SJSA1 (cell line): ENCODE results near the gene HFE. TPM values are rescaled to one million over a fixed set of nuclear protein-coding genes. Genes with fewer than 3 reads are reported as not detected.

ENCODE experiments used
- DNase-seq, 2 experiments: peaks; one replicate each; pipeline ENCODE4 v3.0.0-alpha.2; 2015 to 2020; ENCODE audit warnings: low spot score in 2 of 2, low read depth in 1 of 2
- H3K27ac ChIP-seq: fragments of 250-450 bp; sonication (Bioruptor Pico); 2 replicates; pipeline ENCODE4 v1.5.1; 2020; ENCODE audit warnings: mild to moderate bottlenecking, moderate library complexity
- H3K27me3 ChIP-seq: fragments of 250-450 bp; sonication (Bioruptor Pico); replicated peaks from 2 replicates; pipeline ENCODE4 v1.5.1; 2020; ENCODE audit warnings: mild to moderate bottlenecking, moderate library complexity
- H3K36me3 ChIP-seq: fragments of 250-450 bp; sonication (Bioruptor Pico); 2 replicates; pipeline ENCODE4 v1.5.1; 2020; ENCODE audit warnings: mild to moderate bottlenecking
- H3K4me1 ChIP-seq: fragments of 250-450 bp; sonication (Bioruptor Pico); replicated peaks from 2 replicates; pipeline ENCODE4 v1.6.1; 2021; ENCODE audit warnings: mild to moderate bottlenecking
- H3K4me3 ChIP-seq: fragments of 250-450 bp; sonication (Bioruptor Pico); 2 replicates; pipeline ENCODE4 v1.5.1; 2020; ENCODE audit warnings: mild to moderate bottlenecking
- H3K9me3 ChIP-seq: fragments of 250-450 bp; sonication (Bioruptor Pico); replicated peaks from 2 replicates; pipeline ENCODE4 v1.5.1; 2020; ENCODE audit warnings: mild to moderate bottlenecking
- total RNA-seq: library from RNA; depleted of rRNA; stranded (reverse); fragments of >200 nt; shearing (Covaris generic); gene quantifications from 2 replicates; pipeline ENCODE4 v1.2.3, GENCODE V29; 2014

Gene HFE
- total RNA-seq, 1 experiment from 2014 or later = 3.5 TPM

- Histone ChIP-seq H3K4me3 (peak overlapping the region; percentile 56), H3K36me3 (peaks cover 25% of the 10 kb centered on the region), H3K27me3 (no peaks in the 10 kb centered on the region), H3K9me3 (no peaks in the 10 kb centered on the region), H3K4me1 (peaks cover 37% of the 10 kb centered on the region), H3K27ac (peak overlapping the region; percentile 89)
- DNase-seq = peak; percentile 90 to 98
Measured at GRCh38 chr6:26123947-26124780, 36.9 kb downstream of the HFE start.

DNA sequence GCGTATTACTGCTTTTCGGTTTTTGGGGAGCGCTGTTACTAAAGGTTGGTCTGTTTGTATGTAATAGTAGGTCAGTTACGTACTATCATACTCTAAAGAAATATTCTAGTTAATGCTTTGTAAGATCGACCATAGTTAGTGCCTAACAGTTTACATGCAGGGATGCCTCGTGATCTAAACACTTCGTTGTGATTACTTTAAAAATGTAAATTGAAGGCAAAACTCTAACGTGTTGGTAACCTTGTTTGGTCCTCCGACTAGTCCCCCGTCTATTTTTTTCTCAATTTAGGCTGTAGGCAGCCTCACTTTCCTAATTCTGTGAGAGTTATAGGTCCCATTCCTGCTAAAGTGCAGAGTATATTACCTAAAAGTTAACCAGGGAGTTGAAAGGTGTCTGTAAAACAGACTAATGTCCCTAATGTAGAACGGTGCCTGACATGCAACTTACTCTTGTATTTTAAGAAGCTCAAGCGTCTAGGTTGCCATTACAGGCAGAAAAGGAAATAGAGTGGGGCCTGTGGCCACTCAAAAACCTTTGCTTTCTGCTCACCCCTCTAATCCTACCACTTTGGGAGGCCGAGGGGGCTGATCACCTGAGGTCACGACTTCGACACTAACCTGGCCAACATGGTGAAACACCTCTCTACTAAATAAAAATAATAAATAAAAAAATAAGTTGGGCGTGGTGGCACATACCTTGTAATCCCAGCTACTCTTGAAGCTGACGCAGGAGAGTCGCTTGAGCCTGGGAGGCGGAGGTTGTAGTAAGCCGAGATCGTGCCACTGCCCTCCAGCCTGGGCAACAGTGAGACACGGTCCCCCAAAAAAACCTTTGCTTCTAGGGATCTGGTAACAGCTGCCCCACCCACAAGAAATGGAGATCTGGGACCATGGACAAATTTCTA lies 37.8 kb downstream of the HFE start:
- H3K27ac ChIP-seq = peak overlapping the region; percentile 71
- peak overlapping the region; percentile 56 for H3K4me3 ChIP-seq
- H3K4me1 ChIP-seq = peaks cover 46% of the 10 kb centered on the region
- peaks cover 27% of the 10 kb centered on the region for H3K36me3 ChIP-seq
- DNase-seq = peak in 1 of 2 experiments; percentile 35
- H3K9me3 ChIP-seq = no peaks in the 10 kb centered on the region
- no peaks in the 10 kb centered on the region for H3K27me3 ChIP-seq

DNA sequence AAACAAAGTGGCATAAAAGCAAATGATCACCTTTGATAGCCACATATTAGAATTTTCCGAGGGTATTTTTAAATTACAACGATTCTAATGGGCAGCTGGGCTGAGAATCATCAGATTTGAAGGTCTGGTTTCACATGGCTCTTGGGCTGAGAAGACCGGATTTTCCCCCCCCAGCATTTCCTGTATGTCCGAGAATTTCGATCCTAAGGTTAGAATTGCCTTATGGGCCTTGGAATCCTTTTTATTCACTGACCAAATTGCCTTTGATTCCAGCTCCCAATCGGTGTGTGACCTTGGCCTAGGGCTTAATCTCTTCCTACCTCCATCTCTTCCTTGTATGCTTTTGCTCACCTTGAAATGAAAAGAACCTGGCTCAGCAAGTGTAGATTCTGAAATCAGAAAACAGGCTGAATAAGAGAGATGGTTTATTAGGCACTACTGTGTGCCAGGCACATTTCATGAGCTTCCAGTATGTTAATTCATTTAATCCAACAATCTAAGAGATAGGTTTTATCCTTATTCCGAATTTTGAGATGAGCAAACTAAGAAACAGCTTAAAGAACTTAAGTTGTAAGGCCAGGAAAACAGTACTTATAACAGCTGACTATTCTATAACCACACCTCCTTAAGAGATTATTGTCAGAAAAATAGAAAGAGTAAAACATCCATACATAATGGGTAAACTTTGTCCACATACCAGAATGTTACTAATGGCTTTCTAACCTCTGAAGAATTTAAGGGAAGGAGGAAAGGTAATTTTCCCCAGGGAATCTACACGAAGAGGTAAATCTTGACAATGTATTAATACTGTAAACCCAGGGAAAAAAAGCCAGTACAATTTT lies 39.4 kb downstream of the HFE start:
- peak overlapping the region; percentile 71 for H3K27ac ChIP-seq
- no peaks in the 10 kb centered on the region for H3K9me3 ChIP-seq
- peak overlapping the region; percentile 56 for H3K4me3 ChIP-seq
- H3K36me3 ChIP-seq = peaks cover 41% of the 10 kb centered on the region
- H3K27me3 ChIP-seq = no peaks in the 10 kb centered on the region
- peaks cover 37% of the 10 kb centered on the region for H3K4me1 ChIP-seq
- peak in 1 of 2 experiments; percentile 11 for DNase-seq

- Histone ChIP-seq H3K36me3 (peaks cover 41% of the 10 kb centered on the region), H3K4me1 (peaks cover 25% of the 10 kb centered on the region), H3K27me3 (no peaks in the 10 kb centered on the region), H3K9me3 (no peaks in the 10 kb centered on the region), H3K4me3 (no peak overlapping the region), H3K27ac (no peak overlapping the region)
- DNase-seq = no peak
Measured at GRCh38 chr6:26128013-26128771, 41.0 kb downstream of the HFE start.

GRCh38 chr6:26129656-26130055 lies 42.4 kb downstream of the HFE start:
- Histone ChIP-seq H3K27me3 (no peaks in the 10 kb centered on the region), H3K4me1 (peaks cover 25% of the 10 kb centered on the region), H3K27ac (peak overlapping the region; percentile 63), H3K9me3 (no peaks in the 10 kb centered on the region), H3K36me3 (peaks cover 44% of the 10 kb centered on the region), H3K4me3 (no peak overlapping the region)
- DNase-seq = peak in 1 of 2 experiments; percentile 53

DNA sequence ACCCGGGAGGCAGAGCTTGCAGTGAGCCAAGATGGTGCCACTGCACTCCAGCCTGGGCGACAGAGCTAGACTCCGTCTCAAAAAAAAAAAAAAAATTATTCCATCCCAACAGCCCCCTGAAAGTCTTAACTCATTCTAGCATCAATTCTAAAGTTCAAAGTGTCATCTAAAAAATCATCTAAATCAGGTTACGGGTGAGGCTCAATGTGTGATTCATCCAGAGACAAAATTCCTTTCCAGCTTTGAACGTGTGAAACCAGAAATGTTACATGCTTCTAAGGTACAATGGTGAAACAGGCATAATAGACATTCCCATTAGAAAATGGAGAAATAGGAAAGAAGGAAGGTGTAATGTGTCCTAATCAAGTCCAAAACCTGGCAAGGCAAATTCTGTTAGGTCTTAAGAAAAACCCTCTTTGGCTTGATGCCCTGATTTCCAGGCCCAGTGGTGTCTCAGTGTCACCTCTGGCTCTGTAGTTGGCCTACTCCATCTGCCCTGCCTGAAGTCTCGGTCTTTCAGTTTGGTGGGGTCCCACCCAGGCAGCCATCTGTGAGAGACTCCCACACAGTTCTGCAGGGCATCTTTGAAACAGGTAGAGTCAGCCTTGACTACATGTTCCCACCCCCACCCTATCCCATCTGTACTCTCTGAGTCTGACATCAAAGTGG lies 43.5 kb downstream of the HFE start:
- no peaks in the 10 kb centered on the region for H3K27me3 ChIP-seq
- peaks cover 25% of the 10 kb centered on the region for H3K4me1 ChIP-seq
- no peak overlapping the region for H3K27ac ChIP-seq
- peaks cover 47% of the 10 kb centered on the region for H3K36me3 ChIP-seq
- no peak for DNase-seq
- H3K9me3 ChIP-seq = no peaks in the 10 kb centered on the region
- H3K4me3 ChIP-seq = no peak overlapping the region

- peaks cover 44% of the 10 kb centered on the region for H3K36me3 ChIP-seq
- H3K4me3 ChIP-seq = no peak overlapping the region
- no peaks in the 10 kb centered on the region for H3K27me3 ChIP-seq
- no peak for DNase-seq
- H3K27ac ChIP-seq = no peak overlapping the region
- H3K4me1 ChIP-seq = peaks cover 22% of the 10 kb centered on the region
- H3K9me3 ChIP-seq = no peaks in the 10 kb centered on the region
Measured at GRCh38 chr6:26131618-26132017, 44.4 kb downstream of the HFE start.

GRCh38 chr6:26133730-26134129 lies 46.5 kb downstream of the HFE start:
- no peaks in the 10 kb centered on the region for H3K9me3 ChIP-seq
- peaks cover 34% of the 10 kb centered on the region for H3K36me3 ChIP-seq
- peaks cover 14% of the 10 kb centered on the region for H3K4me1 ChIP-seq
- no peaks in the 10 kb centered on the region for H3K27me3 ChIP-seq
- no peak for DNase-seq
- no peak overlapping the region for H3K4me3 ChIP-seq
- no peak overlapping the region for H3K27ac ChIP-seq

DNA sequence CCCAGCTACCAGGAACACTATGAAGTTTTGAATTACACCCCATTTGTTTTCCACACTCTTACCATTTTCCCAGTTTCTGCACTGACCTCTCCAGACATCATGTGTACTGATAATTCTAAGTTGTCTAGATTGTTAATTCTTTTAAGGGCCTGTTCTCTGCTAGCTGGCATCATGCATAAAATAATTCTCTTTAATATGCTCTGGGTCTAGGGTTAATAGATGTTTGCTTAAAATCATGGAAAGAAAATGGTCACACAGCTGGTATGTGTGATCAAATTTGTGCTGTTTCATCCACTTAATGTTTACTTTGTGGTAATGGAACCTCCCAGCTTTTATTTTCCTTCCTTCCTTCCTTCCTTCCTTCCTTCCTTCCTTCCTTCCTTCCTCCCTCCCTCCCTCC lies 49.1 kb downstream of the HFE start:
- no peaks in the 10 kb centered on the region for H3K27me3 ChIP-seq
- DNase-seq = no peak
- H3K9me3 ChIP-seq = no peaks in the 10 kb centered on the region
- no peak overlapping the region for H3K27ac ChIP-seq
- peaks cover 24% of the 10 kb centered on the region for H3K36me3 ChIP-seq
- H3K4me1 ChIP-seq = no peaks in the 10 kb centered on the region
- H3K4me3 ChIP-seq = no peak overlapping the region

- no peak for DNase-seq
- H3K4me3 ChIP-seq = no peak overlapping the region
- H3K27me3 ChIP-seq = no peaks in the 10 kb centered on the region
- peaks cover 10% of the 10 kb centered on the region for H3K36me3 ChIP-seq
- no peak overlapping the region for H3K27ac ChIP-seq
- no peaks in the 10 kb centered on the region for H3K4me1 ChIP-seq
- no peaks in the 10 kb centered on the region for H3K9me3 ChIP-seq
Measured at GRCh38 chr6:26140254-26140966, 53.2 kb downstream of the HFE start.

- DNase-seq = no peak
- no peak overlapping the region for H3K4me3 ChIP-seq
- H3K36me3 ChIP-seq = peaks cover 10% of the 10 kb centered on the region
- H3K27ac ChIP-seq = no peak overlapping the region
- H3K27me3 ChIP-seq = no peaks in the 10 kb centered on the region
- H3K9me3 ChIP-seq = no peaks in the 10 kb centered on the region
- no peaks in the 10 kb centered on the region for H3K4me1 ChIP-seq
Measured at GRCh38 chr6:26140967-26141294, 53.7 kb downstream of the HFE start.

- Histone ChIP-seq H3K27ac (no peak overlapping the region), H3K4me1 (no peaks in the 10 kb centered on the region), H3K4me3 (no peak overlapping the region), H3K36me3 (peaks cover 10% of the 10 kb centered on the region), H3K9me3 (no peaks in the 10 kb centered on the region), H3K27me3 (no peaks in the 10 kb centered on the region)
- no peak for DNase-seq
Measured at GRCh38 chr6:26141378-26141904, 54.2 kb downstream of the HFE start.
